GM12801 (cell line): ENCODE measurements around the gene FOSL2.

Experiments used
- TF ChIP-seq, protein P1 (sequence below): IDR thresholded peaks from one replicate; pipeline ENCODE4 v1.5.1; 2011; ENCODE audit warnings: control low read depth; ENCODE audit not compliant: insufficient read length; ENCODE audit errors: extremely low read depth

Gene FOSL2

GRCh38 chr2:28390241-28390745 lies 2.4 kb upstream of the FOSL2 start:
- TF ChIP-seq, protein P1, sequence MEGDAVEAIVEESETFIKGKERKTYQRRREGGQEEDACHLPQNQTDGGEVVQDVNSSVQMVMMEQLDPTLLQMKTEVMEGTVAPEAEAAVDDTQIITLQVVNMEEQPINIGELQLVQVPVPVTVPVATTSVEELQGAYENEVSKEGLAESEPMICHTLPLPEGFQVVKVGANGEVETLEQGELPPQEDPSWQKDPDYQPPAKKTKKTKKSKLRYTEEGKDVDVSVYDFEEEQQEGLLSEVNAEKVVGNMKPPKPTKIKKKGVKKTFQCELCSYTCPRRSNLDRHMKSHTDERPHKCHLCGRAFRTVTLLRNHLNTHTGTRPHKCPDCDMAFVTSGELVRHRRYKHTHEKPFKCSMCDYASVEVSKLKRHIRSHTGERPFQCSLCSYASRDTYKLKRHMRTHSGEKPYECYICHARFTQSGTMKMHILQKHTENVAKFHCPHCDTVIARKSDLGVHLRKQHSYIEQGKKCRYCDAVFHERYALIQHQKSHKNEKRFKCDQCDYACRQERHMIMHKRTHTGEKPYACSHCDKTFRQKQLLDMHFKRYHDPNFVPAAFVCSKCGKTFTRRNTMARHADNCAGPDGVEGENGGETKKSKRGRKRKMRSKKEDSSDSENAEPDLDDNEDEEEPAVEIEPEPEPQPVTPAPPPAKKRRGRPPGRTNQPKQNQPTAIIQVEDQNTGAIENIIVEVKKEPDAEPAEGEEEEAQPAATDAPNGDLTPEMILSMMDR = no peak

GRCh38 chr2:28390746-28391563 lies 1.7 kb upstream of the FOSL2 start:
- TF ChIP-seq, protein P1 = no peak

- TF ChIP-seq, protein P1 = no peak
Observed at GRCh38 chr2:28391564-28392296, 928 bp upstream of the FOSL2 start.

- TF ChIP-seq, protein P1 = no peak
Observed at GRCh38 chr2:28393114-28393836, 617 bp downstream of the FOSL2 start.

GRCh38 chr2:28394331-28394877 lies 1.7 kb downstream of the FOSL2 start:
- TF ChIP-seq, protein P1 = no peak

GRCh38 chr2:28394997-28395333 lies 2.3 kb downstream of the FOSL2 start:
- TF ChIP-seq, protein P1 = no peak
